A549 (cell line): Measurements from ENCODE around the gene TLE1.

Experiments
- CTCF ChIP-seq: fragments of >200 bp; sonication (Bioruptor Twin); formaldehyde crosslinking; IDR thresholded peaks from 3 replicates; pipeline ENCODE4 v1.5.1; 2016
- ESRRA ChIP-seq: fragments of 150-350 bp; IDR thresholded peaks from 2 replicates; pipeline ENCODE4 v1.6.1; 2014; ENCODE audit warnings: mild to moderate bottlenecking, low read length, borderline replicate concordance
- HDAC2 ChIP-seq: fragments of 200-600 bp; sonication (generic); IDR thresholded peaks from 2 replicates; pipeline ENCODE4 v1.6.1; 2016
- JUN ChIP-seq, 2 experiments: fragments of >200 bp; sonication (Bioruptor Twin); formaldehyde crosslinking; IDR thresholded peaks; 2 replicates in 1 of 2; 3 replicates in 1 of 2; pipeline ENCODE4 v1.6.1; 2016 to 2017
- KDM1A ChIP-seq: fragments of 200-600 bp; sonication (generic); IDR thresholded peaks from 2 replicates; pipeline ENCODE4 v1.6.1; 2016; ENCODE audit warnings: low read depth, mild to moderate bottlenecking
- NFE2L2 ChIP-seq: fragments of 150-350 bp; conservative IDR thresholded peaks from 2 replicates; pipeline ENCODE4 v1.6.1; 2014; ENCODE audit warnings: low read length
- POLR2AphosphoS2 ChIP-seq: conservative IDR thresholded peaks from 2 replicates; pipeline ENCODE4 v1.6.1; 2012; ENCODE audit warnings: low read length, improper control_type of control experiment, inconsistent platforms
- RAD21 ChIP-seq, 2 experiments: fragments of >200 bp in 1 of 2; sonication (Bioruptor Twin) in 1 of 2; formaldehyde crosslinking in 1 of 2; IDR thresholded peaks in 1 of 2; conservative IDR thresholded peaks in 1 of 2; 2 replicates in 1 of 2; 3 replicates in 1 of 2; pipeline ENCODE4 v1.6.1; 2012 to 2018; ENCODE audit warnings: inconsistent platforms in 1 of 2
- RCOR1 ChIP-seq: fragments of 150-350 bp; IDR thresholded peaks from 2 replicates; pipeline ENCODE4 v1.6.1; 2014; ENCODE audit warnings: antibody characterized with exemption, low read length, low read depth
- USF2 ChIP-seq: fragments of 450-650 bp; IDR thresholded peaks from 2 replicates; pipeline ENCODE4 v1.6.1; 2014; ENCODE audit warnings: antibody characterized with exemption
- TF ChIP-seq, protein P1 (sequence below): fragments of >200 bp; sonication (Bioruptor Twin); formaldehyde crosslinking; IDR thresholded peaks from 3 replicates; pipeline ENCODE4 v1.6.1; 2016

DNA sequence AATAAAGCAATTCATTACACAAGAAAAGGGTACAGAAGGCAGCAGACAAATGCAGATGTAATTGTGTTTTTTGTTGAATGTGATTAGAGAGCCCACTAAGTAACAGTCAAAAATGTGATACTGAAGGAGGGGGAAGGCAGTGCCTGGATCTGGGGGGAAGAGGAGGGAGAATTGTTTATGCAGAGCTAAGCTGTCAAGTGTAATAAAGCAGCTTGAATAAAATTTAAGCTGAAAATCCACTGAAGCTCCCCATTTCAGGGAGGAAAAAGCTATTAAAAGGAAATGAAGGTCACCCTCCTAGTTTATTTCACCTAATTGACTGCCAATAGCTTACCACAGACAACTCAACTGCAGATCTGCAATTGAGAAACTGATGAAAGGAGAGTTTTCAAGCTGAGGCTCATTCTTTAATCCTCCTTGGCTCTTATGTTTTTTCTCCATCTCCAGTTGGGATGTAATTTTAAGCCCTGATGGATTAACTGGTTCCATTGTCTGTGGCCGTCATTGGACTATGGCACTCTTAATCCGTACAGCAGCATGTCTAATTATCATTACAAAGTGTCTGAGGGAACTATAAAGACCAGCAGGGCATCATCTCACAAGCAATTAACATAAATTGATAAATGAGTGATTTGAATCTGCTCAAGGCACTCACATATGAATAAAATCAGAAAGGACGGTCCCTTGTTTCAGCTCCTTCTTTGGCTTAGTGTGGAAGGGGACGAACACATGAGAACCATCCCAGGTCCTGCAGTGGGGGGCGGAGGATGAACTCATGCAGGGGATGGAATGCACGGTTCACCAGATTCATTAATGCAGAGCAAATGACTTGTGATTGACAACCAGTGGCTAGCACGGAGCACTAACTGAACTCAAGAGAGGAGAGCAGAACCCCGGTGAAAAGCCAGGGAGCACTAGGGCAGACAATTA, 38.5 kb downstream of the TLE1 start:
- TF ChIP-seq USF2 = no peak
- TF ChIP-seq, protein P1, sequence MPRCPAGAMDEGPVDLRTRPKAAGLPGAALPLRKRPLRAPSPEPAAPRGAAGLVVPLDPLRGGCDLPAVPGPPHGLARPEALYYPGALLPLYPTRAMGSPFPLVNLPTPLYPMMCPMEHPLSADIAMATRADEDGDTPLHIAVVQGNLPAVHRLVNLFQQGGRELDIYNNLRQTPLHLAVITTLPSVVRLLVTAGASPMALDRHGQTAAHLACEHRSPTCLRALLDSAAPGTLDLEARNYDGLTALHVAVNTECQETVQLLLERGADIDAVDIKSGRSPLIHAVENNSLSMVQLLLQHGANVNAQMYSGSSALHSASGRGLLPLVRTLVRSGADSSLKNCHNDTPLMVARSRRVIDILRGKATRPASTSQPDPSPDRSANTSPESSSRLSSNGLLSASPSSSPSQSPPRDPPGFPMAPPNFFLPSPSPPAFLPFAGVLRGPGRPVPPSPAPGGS = no peak
- no peak for TF ChIP-seq RCOR1
- TF ChIP-seq POLR2AphosphoS2 = no peak
- TF ChIP-seq CTCF = no peak
- no peak for TF ChIP-seq RAD21 (conservative IDR thresholded peaks at IDR 0.05 in 1 of 2, IDR thresholded peaks at IDR 0.05 in 1 of 2)
- TF ChIP-seq HDAC2 = no peak
- no peak for TF ChIP-seq NFE2L2
- TF ChIP-seq KDM1A = no peak
- TF ChIP-seq ESRRA = no peak
- no peak for TF ChIP-seq JUN (IDR thresholded peaks at IDR 0.05)
